ENCODE data around the gene ALS2CL.

The ALS2CL gene

DNA sequence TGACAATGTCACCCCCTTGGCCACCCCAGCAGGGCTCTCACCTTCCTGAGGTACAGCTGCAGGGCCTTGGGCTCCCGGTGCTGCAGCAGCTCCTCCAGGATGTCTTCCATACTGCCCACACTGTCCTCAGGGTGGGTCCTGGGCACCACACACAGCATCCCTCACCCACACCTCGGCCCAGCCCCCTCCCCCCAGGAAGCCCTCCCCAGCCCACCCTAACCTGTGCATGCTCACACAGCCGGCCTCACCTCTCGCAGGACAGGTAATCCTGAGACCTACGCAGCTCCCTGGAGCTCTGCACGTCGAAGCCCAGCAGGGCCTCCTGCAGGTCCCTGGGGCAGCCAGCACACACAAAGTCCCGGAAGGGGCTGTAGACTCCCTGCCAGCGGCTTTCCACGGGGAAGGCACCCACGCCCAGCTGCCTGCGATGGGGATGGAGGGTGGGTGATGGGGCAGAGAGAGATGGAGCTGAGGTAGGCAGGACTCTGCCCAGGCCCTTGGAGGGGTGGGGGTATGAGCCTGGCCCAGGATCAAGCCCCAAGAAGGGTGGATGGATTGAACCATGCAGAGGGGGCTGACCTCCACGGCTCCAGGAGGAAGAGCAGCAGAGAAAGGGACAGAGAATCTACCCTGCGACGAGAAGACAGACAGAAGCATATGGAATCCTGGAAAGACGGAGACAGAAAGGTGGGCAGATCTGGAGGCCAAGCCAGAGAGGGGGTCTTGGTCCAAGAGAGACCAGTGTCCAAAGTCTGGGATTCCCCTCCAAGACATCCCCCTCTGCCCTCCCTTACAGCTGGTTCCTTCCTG is 16.7 kb downstream of the ALS2CL start:
- DNase-seq (ENCODE audit: low read depth in 3 of 3), result no peak

DNA sequence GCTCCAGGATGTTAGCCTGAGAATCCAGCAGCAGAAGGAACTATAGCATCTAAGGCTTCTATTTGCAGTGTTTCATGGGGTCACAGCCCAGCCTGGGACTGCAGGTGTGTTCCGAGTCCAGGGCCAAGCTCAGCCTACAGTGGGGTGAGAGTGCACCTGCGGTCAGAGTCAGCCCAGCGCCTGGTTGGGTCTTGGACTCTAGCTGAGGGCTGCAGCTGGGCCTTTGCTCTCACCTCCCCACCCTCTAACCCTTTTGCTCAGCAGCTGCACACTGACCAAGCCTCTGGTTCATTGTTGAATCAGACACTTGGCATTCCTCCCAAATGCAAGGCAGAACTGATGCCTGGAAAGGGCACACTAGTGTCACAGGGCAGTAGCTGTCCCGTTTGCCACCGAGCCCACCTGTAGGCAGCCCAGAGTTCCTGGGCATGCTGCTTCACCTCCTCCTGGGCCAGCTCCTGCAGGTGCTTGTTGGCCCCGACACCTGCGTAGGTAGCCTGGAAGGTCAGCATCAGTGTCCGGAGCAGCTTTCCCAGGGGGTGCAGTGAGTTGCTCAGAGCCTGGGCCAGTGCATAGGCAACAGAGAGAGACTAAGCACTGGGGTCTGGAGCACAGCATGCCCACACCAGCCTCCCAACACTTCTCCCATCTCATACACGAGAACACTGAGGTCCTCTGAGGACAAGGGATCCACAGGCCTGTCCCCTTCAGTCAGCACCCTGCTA is 17.5 kb downstream of the ALS2CL start:
- no peak for DNase-seq (ENCODE audit: low read depth in 3 of 3)

DNA sequence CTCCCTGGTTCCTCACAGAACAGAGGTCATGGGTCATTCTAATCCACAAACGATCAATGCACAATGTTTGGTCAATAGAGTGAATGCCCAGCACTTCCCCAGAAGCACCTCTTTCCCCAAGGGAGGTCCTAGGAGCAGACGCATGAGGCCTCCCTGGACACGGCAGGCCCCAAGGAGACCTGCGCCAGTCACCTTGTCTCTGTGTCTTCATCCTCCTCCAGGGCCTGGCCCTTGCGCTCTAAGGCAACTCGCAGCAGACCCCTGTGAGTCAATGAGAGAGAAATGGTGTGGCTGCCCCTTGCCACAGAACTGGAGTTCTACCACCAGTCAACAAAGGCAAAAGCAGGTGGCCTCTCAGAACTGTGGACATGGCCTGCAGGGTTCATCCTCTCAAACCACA is 18.1 kb downstream of the ALS2CL start:
- DNase-seq (ENCODE audit: low read depth in 3 of 3), result no peak

DNA sequence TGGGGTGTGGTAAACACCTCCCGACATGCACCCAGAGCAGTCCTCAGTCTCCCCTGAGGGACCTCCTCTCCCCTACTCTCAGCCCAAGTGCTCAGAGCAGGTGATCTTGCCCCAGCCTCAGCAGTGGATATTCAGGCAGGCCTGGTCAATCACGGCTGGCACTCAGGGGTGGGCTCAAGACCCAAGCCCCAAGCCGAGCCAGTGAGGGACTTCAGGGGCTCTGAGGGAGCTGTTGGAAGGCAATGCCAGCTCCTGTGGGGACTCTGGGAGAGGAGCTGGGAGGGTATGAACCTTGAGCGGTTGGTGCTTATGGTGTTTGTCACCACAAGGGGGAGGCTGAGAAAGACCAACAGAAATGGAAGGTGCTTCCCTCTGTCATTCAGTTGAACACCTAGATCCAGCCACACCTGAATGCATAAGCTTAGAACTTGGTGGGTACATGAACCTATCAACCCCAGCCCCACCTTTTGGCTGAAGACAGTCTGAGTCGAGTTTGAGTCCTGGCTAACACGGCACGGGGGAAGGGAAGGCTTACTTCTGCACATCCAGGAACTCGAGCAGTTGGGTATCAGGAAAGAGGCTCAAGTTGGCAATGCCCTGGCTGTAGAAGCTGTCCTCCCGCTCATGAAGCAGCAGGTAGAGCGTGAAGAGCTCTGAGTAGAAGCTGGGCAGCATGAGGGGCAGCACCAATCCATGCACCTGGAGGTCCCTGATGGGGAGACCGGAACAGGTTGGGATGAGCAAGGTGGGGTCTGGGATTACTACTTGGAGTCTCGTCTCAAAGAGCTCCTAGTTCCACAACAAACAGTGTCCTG is 19.2 kb downstream of the ALS2CL start:
- DNase-seq (ENCODE audit: low read depth in 3 of 3), result no peak

DNA sequence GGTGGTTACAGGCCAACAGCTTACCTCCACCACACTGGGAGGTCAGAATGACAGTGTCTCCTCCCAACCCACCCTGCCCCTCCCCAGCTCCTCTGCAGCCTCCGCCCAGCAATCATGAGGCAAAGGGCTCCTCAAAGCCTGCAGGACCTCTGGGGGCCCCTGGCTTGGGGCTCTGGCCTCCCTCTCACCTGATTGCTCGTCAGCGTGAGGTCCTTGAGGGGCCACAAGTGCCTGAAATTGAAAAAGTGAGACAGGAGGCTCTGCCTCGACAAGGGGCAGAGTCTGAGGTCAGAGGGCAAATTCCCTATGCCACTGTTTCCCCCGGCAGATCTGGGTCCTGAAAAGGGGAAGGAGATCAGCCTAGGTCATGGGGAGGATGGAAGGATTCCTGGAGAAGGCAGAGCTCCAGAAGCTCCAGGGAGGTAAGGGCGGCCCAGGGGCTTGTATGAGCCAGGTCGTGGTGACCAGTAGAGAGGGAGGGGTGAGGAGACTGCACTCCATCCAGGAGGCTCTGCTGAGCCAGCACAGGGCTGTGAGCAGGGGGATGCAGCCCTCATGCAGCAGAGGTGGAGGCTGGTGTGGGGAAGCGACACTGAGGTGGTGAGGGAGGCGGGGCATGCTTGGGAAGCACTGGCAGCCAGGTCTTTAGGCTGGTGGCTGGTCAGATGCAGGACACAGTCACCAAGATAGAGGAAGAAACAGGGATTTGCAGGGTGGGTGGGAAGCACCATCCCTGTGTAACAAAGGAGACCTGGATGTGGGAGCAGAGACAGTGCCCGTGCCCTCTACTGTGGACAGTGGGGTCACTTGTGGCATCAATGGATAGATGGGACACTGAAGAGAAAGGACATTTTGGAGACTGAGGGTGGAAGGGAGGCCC is 20.1 kb downstream of the ALS2CL start:
- no peak for DNase-seq (ENCODE audit: low read depth in 3 of 3)

DNA sequence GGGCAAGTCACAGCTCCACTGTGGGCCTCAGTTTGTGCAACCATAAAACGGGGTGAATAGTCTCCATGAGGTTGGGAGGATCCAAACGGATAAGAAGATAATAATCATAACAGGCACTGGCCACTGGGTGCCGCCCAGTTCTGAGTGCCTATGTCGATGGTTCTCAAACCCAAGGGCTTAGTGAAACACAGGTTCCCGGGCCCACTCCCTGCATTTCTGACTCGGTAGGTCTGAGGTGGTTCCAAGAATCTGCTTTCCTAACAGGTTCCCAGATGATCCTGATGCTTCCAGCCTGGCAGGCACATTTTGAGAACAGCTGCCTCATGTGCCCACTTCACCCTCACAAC is 21.2 kb downstream of the ALS2CL start:
- DNase-seq (ENCODE audit: low read depth in 3 of 3), result no peak

DNA sequence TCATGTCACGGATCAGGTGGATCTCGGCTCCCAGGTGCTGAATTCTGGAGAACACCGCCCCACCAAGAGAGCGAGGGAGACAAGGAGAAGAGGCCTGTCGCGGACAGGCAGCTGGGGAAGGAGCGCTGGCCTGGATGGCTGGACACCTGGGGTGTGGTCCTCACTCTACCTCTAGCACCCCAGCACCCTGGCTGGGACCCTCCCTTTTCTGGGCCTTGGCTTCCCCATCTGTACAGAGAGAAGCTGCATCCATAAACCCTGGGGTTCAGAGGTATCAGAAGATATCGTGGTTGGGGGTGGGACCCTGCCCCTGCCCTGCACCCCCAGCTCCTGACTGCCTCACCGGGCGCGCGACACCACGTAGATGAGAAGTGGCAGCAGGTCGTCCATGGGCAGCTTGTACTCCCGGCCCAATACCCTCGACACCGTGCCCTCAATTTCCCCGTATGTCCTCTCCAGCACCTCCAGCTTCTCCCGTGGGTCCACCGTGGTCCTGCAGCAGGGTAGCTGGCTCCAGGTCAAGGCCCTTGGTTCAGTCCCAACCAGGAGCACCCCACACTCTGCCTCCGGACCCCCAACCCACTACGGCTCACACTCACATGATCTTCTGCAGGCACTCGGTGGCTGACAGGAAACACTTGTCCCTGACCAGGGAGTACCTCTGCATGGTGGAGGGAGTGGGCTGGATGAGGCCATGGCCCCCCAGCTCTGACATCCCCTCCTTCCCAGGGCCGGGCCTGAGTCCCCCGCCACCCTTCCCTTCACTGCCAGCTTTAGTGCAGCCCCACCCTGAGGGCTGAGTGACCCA is 21.7 kb downstream of the ALS2CL start:
- DNase-seq (ENCODE audit: low read depth in 3 of 3), result no peak

DNA sequence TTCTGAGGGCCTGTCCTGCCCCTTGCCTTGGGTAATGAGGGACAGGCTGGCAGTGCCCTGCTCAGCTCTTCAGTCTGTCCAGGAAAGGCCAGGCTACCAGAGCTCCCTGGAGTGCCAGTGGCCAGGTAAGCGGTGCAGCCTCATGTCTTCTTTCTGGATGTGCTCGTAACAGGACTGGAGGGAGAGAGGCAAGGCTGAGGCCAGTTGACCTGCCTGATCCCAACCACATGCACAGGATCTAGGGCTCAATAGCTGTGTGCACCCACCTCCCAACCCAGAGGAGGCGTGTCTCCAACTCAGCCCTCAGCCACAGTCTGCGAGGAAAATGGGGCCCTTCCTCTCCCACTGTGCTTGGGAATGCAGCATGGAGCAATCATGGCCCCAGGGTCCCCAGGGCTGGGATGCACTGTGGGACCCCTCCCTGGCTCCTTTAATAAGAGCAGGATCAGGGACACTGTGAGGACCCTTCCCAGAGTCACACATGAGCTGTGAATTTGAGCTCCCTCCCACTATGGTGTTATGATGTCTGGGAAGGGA is 22.5 kb downstream of the ALS2CL start:
- DNase-seq (ENCODE audit: low read depth in 3 of 3), result no peak

DNA sequence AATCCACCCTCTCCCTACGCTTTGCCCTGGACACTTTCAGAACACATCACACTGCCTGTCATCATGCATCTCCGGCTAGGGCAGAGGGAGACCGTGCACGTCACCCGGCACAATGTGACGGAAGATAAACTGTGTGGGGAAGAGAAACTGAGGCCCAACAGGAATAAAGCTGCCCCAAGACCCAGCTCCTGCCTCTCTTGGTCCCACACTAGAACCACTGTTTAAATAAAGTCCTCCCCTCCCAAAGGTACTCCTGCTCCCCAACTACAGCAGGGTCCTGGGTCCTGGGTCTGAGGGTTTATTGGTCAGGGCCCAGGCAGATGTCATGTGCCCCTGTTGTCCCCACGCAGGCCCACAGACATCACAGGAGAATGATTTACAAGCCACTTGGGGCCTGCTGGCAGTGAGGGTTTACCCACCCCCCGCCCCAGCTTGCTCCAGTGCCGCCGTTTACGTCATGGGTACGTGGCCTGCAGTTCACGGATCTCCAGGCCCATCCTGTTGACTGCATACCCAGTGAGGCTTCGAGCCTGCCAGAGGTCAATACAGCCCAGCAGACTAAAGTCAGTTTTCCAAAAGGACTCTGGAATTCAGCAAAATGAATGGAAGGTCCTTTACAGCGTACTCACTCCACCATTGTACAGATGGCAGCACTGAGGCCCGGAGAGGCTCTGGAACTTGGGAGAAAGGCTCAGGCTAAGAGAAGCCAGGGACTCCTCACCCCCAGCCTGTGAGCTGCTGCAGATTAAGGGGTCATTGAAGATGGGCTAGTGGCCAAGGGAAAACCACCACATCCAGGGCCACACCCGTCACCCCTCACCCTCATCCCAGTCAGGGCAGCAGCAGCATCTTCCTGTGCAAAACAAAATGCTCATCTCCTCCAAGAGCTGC is 23.2 kb downstream of the ALS2CL start:
- DNase-seq (ENCODE audit: low read depth in 3 of 3), result no peak

DNA sequence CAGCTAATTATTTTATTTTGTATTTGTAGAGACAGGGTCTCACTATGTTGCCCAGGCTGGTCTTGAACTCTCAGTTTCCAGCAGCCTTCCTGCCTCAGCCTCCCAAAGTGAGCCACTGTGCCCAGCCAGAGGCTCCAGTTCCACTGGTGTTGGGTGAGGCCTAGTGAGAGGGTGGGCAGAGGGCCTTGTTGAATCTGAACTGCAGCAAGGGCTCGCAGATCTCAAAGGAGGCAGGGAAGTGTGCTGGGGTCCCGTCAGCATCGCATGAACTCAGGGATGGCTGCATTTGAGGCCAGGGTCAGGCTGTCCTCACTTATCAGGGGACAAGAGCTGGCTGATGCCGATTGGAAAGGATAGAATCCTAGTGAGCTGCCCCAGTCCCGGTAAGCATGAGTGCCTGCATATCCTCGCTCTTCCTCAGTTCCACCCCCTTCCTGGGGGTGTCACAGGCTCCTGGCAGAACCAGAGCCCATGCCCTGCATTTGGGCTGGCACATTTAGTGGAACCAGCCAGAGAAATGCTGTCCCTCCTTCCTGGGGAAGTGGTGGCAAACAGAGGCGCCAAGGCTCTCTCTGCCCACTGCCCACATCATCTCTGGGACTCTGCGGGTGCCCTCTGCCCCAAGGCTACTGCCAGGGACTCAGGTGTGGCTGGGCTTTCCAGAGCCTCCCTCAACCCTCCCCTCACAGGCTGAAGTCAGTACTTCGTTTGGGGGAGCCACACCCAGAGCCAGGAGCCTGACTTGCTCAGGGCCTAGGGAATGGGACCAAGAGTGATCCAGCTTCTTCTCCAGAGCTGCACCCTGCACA is 24.1 kb downstream of the ALS2CL start:
- DNase-seq (ENCODE audit: low read depth in 3 of 3), result no peak

DNA sequence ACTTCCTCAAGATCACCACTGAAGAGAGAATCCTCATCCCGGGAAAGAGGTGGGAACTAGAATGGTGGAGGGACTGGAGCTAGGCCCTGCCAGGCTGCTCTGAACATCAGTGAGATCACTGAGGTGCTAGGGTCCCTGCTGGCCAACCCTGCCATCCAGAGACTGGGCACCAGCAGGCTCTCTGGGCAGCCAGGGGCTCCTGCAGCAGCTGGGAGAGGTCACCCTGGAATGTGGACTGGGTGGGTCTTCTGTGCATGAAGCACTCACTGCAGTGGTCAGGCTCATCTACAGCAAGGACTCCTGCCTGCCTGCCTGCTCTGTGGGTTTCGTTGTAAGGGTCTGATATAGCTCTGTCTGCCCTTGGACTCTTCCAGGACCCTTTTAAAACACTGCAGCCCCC is 24.9 kb downstream of the ALS2CL start:
- DNase-seq (ENCODE audit: low read depth in 3 of 3), result no peak

DNA sequence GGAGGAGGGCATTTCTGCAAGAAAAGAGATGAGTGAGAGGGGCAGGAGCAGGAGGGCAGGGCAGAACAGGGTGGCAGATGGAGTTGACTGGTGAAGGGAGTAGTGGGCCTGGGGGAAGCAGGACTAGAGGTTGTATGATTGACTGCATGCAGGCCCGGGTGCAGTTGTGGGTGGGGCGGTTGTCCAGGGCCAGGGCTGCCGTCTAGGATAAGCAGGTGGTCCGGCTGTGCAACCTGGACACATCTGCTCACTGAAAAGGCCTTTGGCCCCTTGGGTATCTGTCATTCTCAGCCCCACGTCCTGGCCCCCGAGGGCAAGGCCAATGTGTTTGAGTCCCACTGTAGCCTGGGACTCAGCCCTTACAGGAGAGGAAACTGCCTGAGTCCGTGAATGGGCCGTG is 25.4 kb downstream of the ALS2CL start:
- no peak for DNase-seq (ENCODE audit: low read depth in 3 of 3)

DNA sequence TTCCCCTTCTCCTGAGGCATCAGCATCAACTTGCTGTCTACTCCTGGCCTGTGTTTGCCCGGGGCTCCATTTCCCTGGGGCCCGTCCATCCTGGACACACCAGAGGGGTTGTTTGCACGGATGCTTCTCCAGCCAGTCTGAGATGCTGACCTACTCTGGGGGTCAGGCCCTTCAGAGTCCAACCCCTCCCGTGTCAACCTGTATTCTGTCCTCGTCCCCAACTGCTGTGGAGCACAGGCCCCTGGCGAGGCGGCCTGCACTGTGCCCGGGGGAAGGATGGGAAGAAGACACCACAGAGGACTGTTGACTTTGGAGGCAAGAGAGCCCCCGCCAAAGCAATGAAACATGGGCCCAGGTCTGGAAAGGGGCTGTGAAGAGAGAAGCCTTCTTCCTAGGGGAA is 25.8 kb downstream of the ALS2CL start:
- DNase-seq (ENCODE audit: low read depth in 3 of 3), result no peak

DNA sequence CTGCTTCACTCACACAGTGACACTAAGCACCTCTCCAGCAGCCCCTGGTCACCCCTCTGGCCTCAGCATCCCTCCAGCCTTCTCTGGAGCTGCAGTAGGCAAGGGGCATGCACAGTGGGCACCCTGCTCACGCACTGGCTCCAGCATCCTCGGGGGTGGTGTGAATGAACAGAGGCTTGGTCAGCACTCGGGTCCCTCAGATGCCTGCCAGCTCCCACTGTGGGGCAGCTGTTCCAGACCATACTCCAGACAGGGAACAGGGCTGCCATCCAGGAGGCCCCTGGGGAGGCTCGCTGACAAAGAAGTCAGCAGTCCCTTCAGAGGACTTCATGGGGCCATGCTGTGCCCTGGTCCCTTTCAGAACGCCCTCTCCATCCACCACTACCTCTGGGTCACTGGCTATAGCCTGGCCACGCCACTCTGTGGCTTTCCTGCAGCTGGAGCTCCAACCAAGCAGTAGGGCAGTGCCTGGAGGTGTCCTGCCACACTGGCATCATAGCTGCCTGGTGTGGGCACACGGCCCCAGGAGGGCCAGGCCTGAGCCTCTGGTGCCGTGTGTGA is 26.3 kb downstream of the ALS2CL start:
- no peak for DNase-seq (ENCODE audit: low read depth in 3 of 3)

DNA sequence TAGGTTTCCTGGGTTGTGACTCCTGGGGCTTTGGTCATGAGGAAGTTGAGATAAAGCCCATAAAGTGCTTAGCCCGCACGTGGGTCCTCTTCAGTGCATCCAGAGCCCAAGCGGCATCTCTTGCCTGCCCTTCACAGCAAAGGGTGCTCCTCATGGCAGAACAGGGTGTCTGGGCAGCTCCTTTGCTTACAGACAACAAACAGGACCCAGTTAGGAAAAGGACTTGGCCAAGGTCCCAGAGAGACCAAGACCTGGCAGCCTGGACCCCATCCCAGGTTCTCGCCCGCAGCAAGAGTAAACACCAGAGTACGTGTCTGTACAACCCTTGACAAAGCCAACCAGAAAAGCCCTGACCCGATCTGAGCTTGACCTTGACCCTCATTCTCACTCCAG is 27.0 kb downstream of the ALS2CL start:
- DNase-seq (ENCODE audit: low read depth in 3 of 3), result no peak

DNA sequence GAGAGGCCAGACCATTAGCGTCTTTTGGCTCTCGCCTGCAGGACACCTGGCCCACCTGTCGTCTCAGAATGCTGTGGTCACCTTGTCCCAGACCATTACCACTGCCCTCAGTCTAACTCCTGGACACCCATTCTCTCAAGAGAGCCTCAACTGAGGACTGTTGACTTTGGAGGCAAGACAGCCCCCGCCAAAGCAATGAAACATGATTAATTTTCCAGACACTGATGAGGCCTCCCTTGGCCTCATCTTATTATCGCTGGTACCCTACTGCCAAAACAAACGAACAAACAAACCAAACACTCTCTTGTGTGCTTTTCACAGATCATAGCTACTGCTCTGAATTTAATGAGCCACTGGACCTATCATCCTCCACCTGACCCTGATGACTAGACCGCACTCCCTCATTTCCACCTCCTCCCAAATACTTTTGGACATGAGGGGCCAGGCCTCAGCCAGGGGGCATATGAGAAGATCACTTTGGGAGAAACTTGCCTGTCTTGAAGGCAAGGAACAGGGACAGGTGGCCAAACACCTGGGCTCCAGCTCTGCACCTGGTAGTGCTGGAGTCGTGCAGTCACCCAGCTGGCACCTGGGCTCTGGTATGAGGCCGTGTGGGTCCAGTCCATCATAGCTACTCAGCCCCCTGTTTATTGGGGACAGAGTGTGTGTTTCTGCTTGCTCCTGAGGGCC is 27.6 kb downstream of the ALS2CL start:
- DNase-seq (ENCODE audit: low read depth in 3 of 3), result no peak

DNA sequence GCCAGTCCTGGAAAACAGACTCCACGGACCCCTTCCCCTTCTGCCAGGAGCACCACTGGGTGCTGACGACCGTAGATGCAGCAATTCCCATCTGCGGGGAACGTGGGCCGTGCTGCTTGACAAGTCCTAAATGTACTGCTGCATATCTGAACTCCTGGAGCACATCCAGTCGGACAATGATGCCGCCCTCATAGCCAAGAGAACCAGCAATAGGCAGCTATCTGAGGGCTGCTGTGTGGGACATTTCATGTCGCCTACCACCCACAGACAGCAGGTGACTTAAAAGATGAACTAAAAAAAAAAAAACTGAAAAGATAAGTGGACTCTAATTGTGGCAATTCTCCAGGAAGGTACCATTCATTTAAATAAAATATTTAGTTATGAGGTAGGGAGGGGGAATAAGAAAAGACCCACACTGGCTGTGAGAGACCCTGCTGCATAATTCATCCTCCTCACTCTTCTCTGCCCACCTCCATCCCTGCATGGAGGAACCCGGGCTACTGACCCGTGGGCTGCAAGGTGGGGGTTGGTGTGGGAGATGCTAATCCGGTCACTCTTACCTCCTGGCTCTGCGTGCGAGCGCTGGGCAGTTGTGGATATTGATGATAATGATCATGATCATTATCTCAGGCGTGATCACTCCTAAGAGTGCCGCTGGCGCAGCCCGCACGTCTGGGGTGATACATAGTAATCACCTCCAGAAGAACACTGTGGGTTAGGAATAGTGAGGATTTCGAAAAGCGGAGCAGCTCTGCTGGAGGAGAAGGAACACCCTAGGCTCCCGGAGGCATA is 28.3 kb downstream of the ALS2CL start:
- DNase-seq (ENCODE audit: low read depth in 3 of 3), result no peak

Measured in stimulated activated CD4-positive, alpha-beta T cell treated with anti-CD3 and anti-CD28 coated beads, TNF-alpha, amount 100 ng/mL, for 48 hours (primary cell).